SK-N-SH (cell line): ENCODE data around the gene HIBADH.

ENCODE experiments used
- CHD2 ChIP-seq: fragments of 150-350 bp; IDR thresholded peaks from 2 replicates; pipeline ENCODE4 v1.6.1; 2018; ENCODE audit warnings: low read length; ENCODE audit not compliant: partially characterized antibody
- ELF1 ChIP-seq: IDR thresholded peaks from 2 replicates; pipeline ENCODE4 v1.4.0; 2012
- EP300 ChIP-seq, 2 experiments: IDR thresholded peaks; 2 replicates each; pipeline versions ENCODE4 v1.4.0 to v1.6.1; 2012; ENCODE audit warnings: borderline replicate concordance in 1 of 2, low read depth in 1 of 2, low read length in 1 of 2
- EZH2phosphoT487 ChIP-seq: fragments of 200-600 bp; sonication (generic); IDR thresholded peaks from 2 replicates; pipeline ENCODE4 v1.6.1; 2017; ENCODE audit warnings: low read depth, mixed run types, mild to moderate bottlenecking, antibody characterized with exemption, moderate library complexity, borderline replicate concordance
- FOXJ3 ChIP-seq: sonication (generic); formaldehyde crosslinking; IDR thresholded peaks from 2 replicates; pipeline ENCODE4 v1.5.1; 2020; ENCODE audit warnings: mild to moderate bottlenecking, missing genetic modification reagents
- POLR2AphosphoS5 ChIP-seq: IDR thresholded peaks from 2 replicates; pipeline ENCODE4 v1.6.1; 2012; ENCODE audit warnings: low read depth, low read length
- RAD21 ChIP-seq: IDR thresholded peaks from 2 replicates; pipeline ENCODE4 v1.6.1; 2012; ENCODE audit warnings: mild to moderate bottlenecking, low read length
- RFX5 ChIP-seq: IDR thresholded peaks from 2 replicates; pipeline ENCODE4 v1.6.1; 2012; ENCODE audit warnings: mild to moderate bottlenecking, improper control_type of control experiment, low read length
- RXRA ChIP-seq: IDR thresholded peaks from 2 replicates; pipeline ENCODE4 v1.4.0; 2012; ENCODE audit warnings: low read depth, mild to moderate bottlenecking, borderline replicate concordance
- TCF12 ChIP-seq: IDR thresholded peaks from 2 replicates; pipeline ENCODE4 v1.4.0; 2012
- YY1 ChIP-seq: IDR thresholded peaks from 2 replicates; pipeline ENCODE4 v1.4.0; 2012; ENCODE audit warnings: low read depth, mild to moderate bottlenecking
- TF ChIP-seq, protein P1 (sequence below): fragments of 200-600 bp; sonication (generic); IDR thresholded peaks from 2 replicates; pipeline ENCODE4 v1.6.1; 2017; ENCODE audit warnings: antibody characterized with exemption, mild to moderate bottlenecking, moderate library complexity
- TF ChIP-seq, protein P2 (sequence below): IDR thresholded peaks from 2 replicates; pipeline ENCODE4 v1.4.0; 2012; ENCODE audit warnings: low read depth
- TF ChIP-seq, protein P3 (sequence below): IDR thresholded peaks from 2 replicates; pipeline ENCODE4 v1.6.1; 2012; ENCODE audit warnings: mild to moderate bottlenecking, low read depth, low read length, moderate library complexity

DNA sequence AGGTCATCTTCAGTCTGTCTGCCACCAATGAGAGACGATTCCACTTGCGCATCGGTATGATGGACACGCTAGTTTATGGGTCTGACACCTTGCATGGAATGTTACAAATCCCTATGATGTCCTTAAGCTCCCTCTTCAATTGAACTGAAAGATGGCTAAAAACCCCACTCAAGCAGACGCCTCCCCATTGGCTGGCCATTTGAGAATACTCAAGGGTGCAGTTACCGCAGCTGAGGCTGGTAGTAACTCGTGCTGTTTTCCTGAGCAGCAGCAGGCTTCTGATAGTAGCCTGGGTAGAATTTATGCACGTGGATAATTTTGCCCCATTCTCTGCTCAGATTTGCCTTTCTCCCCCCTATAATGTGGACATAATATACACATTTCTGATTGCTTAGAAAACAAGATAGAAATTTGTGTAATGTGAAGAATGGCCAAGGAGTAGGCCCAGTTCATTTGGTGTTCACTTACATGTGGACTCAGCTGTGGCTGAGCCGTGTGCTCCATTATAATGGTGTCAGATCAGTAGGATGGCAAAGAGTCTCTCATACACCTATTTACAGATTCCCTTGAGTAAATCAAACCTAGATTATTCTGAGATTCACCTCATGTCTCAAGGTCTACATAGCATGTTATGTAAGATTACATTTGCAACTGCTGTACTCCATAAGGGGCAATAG is 142.8 kb downstream of the HIBADH start:
- TF ChIP-seq, protein P1, sequence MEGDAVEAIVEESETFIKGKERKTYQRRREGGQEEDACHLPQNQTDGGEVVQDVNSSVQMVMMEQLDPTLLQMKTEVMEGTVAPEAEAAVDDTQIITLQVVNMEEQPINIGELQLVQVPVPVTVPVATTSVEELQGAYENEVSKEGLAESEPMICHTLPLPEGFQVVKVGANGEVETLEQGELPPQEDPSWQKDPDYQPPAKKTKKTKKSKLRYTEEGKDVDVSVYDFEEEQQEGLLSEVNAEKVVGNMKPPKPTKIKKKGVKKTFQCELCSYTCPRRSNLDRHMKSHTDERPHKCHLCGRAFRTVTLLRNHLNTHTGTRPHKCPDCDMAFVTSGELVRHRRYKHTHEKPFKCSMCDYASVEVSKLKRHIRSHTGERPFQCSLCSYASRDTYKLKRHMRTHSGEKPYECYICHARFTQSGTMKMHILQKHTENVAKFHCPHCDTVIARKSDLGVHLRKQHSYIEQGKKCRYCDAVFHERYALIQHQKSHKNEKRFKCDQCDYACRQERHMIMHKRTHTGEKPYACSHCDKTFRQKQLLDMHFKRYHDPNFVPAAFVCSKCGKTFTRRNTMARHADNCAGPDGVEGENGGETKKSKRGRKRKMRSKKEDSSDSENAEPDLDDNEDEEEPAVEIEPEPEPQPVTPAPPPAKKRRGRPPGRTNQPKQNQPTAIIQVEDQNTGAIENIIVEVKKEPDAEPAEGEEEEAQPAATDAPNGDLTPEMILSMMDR, result no peak
- TF ChIP-seq CHD2 (no peak), RFX5 (no peak), POLR2AphosphoS5 (no peak), FOXJ3 (CRISPR knock-in tag) (no peak), YY1 (no peak), EP300 (IDR thresholded peaks at IDR 0.05; ENCODE audit: borderline replicate concordance in 1 of 2, low read depth in 1 of 2, low read length in 1 of 2) (no peak), RXRA (no peak), TCF12 (no peak), RAD21 (no peak), EZH2phosphoT487 (no peak), ELF1 (no peak)
- TF ChIP-seq, protein P2, sequence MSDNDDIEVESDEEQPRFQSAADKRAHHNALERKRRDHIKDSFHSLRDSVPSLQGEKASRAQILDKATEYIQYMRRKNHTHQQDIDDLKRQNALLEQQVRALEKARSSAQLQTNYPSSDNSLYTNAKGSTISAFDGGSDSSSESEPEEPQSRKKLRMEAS, result no peak
- TF ChIP-seq, protein P3, sequence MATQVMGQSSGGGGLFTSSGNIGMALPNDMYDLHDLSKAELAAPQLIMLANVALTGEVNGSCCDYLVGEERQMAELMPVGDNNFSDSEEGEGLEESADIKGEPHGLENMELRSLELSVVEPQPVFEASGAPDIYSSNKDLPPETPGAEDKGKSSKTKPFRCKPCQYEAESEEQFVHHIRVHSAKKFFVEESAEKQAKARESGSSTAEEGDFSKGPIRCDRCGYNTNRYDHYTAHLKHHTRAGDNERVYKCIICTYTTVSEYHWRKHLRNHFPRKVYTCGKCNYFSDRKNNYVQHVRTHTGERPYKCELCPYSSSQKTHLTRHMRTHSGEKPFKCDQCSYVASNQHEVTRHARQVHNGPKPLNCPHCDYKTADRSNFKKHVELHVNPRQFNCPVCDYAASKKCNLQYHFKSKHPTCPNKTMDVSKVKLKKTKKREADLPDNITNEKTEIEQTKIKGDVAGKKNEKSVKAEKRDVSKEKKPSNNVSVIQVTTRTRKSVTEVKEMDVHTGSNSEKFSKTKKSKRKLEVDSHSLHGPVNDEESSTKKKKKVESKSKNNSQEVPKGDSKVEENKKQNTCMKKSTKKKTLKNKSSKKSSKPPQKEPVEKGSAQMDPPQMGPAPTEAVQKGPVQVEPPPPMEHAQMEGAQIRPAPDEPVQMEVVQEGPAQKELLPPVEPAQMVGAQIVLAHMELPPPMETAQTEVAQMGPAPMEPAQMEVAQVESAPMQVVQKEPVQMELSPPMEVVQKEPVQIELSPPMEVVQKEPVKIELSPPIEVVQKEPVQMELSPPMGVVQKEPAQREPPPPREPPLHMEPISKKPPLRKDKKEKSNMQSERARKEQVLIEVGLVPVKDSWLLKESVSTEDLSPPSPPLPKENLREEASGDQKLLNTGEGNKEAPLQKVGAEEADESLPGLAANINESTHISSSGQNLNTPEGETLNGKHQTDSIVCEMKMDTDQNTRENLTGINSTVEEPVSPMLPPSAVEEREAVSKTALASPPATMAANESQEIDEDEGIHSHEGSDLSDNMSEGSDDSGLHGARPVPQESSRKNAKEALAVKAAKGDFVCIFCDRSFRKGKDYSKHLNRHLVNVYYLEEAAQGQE, result no peak
